ENCODE measurements around the gene RNF212. TPM values are rescaled to one million over a fixed set of nuclear protein-coding genes. Genes with fewer than 3 reads are reported as not detected.
A peak's percentile ranks its signal among the peaks of the same experiment; 100 is the strongest.
"Not testable (repeated sequence)": the region's sequence is repeated elsewhere in the genome, so short reads cannot be mapped to it uniquely, and the experiment has no call there.

The RNF212 gene
- total RNA-seq, 1 donor from 2014 or later = not detected

GRCh38 chr4:1130316-1131186 is 17.2 kb upstream of the RNF212 start:
- no peak overlapping the region for H3K4me3 ChIP-seq
- intact Hi-C loops (cut with DNase I) = loop anchor here (1.0 to 2.0 kb wide), 4 partner anchors 37 to 222 kb away; partner anchors contain the start of gene CTBP1
- H3K36me3 ChIP-seq = no peaks in the 10 kb centered on the region
- no peak overlapping the region for H3K27ac ChIP-seq
- H3K27me3 ChIP-seq = no peaks in the 10 kb centered on the region
- peak; percentile 92 to 100 (median 98) for TF ChIP-seq CTCF (IDR thresholded peaks at IDR 0.05)
- no peaks in the 10 kb centered on the region for H3K9me3 ChIP-seq
- DNase-seq (ENCODE audit: low spot score in 2 of 2) = peak in 1 of 2 donors; percentile 79
- no peaks in the 10 kb centered on the region for H3K4me1 ChIP-seq

GRCh38 chr4:1126506-1126905 is 13.1 kb upstream of the RNF212 start:
- intact Hi-C loops (cut with DNase I) = no loop called here
- no peak for DNase-seq (ENCODE audit: low spot score in 2 of 2)
- H3K4me1 ChIP-seq = no peaks in the 10 kb centered on the region
- no peaks in the 10 kb centered on the region for H3K36me3 ChIP-seq
- H3K27me3 ChIP-seq = peaks cover 4% of the 10 kb centered on the region
- H3K27ac ChIP-seq = no peak overlapping the region
- TF ChIP-seq CTCF (IDR thresholded peaks at IDR 0.05) = no peak
- no peak overlapping the region for H3K4me3 ChIP-seq
- H3K9me3 ChIP-seq = no peaks in the 10 kb centered on the region

- intact Hi-C loops (cut with DNase I); H3K27ac ChIP-seq; H3K36me3 ChIP-seq; DNase-seq (ENCODE audit: low spot score in 2 of 2); H3K9me3 ChIP-seq; H3K4me3 ChIP-seq; H3K27me3 ChIP-seq; H3K4me1 ChIP-seq: not testable (repeated sequence)
Measured at GRCh38 chr4:1125466-1125865, 12.1 kb upstream of the RNF212 start.

GRCh38 chr4:1124818-1125217 is 11.5 kb upstream of the RNF212 start:
- DNase-seq (ENCODE audit: low spot score in 2 of 2) = no peak
- Histone ChIP-seq H3K4me3 (no peak overlapping the region), H3K27me3 (peaks cover 4% of the 10 kb centered on the region), H3K36me3 (no peaks in the 10 kb centered on the region), H3K9me3 (no peaks in the 10 kb centered on the region), H3K4me1 (no peaks in the 10 kb centered on the region), H3K27ac (no peak overlapping the region)
- intact Hi-C loops (cut with DNase I) = no loop called here
- no peak for TF ChIP-seq CTCF (IDR thresholded peaks at IDR 0.05)

GRCh38 chr4:1122505-1122904 is 9.1 kb upstream of the RNF212 start:
- peaks cover 4% of the 10 kb centered on the region for H3K27me3 ChIP-seq
- DNase-seq (ENCODE audit: low spot score in 2 of 2) = no peak
- no peaks in the 10 kb centered on the region for H3K4me1 ChIP-seq
- H3K9me3 ChIP-seq = no peaks in the 10 kb centered on the region
- TF ChIP-seq CTCF (IDR thresholded peaks at IDR 0.05) = no peak
- intact Hi-C loops (cut with DNase I) = no loop called here
- no peak overlapping the region for H3K4me3 ChIP-seq
- no peaks in the 10 kb centered on the region for H3K36me3 ChIP-seq
- H3K27ac ChIP-seq = no peak overlapping the region

- no peaks in the 10 kb centered on the region for H3K36me3 ChIP-seq
- H3K27ac ChIP-seq = no peak overlapping the region
- no peak overlapping the region for H3K4me3 ChIP-seq
- intact Hi-C loops (cut with DNase I) = no loop called here
- peaks cover 5% of the 10 kb centered on the region for H3K27me3 ChIP-seq
- H3K9me3 ChIP-seq = no peaks in the 10 kb centered on the region
- H3K4me1 ChIP-seq = no peaks in the 10 kb centered on the region
- DNase-seq (ENCODE audit: low spot score in 2 of 2) = no peak
- TF ChIP-seq CTCF (IDR thresholded peaks at IDR 0.05) = no peak
Measured at GRCh38 chr4:1116838-1117237, 3.5 kb upstream of the RNF212 start.
